ENCODE data around the gene MEIS1. TPM values are rescaled to one million over a fixed set of nuclear protein-coding genes. Genes with fewer than 3 reads are reported as not detected.

Gene MEIS1
- total RNA-seq, 2 donors from 2014 or later, result not detected

GRCh38 chr2:66445925-66446871 lies 11.3 kb downstream of the MEIS1 start:
- no peak for ATAC-seq (replicated peaks)
- no peaks in the 10 kb centered on the region for H3K9me3 Mint-ChIP-seq
- H3K27ac Mint-ChIP-seq, result no peak overlapping the region
- H3K36me3 Mint-ChIP-seq (ENCODE audit: low read depth), result no peaks in the 10 kb centered on the region
- H3K4me1 Mint-ChIP-seq, result no peaks in the 10 kb centered on the region
- peaks cover 34% of the 10 kb centered on the region for H3K27me3 Mint-ChIP-seq
- H3K4me3 Mint-ChIP-seq, result no peak overlapping the region

DNA sequence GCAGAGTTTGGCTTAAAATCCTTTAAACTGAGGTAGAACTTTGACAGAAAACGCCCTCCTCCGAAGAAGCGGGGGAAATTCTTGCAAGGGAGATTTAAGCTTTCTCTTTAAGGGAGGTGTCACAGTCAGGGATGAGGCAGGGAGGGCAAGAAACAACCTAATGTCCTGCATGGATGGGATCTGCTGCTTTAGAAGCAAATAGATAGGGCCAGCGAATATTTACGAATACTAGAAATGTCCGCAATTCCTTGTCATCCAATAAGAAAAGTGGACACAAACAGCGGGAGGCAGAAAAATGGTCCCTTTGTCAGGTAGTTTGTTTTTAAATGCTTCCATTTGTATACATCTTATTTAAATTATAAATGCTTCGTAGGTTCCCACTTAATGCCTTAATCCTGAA lies 12.0 kb downstream of the MEIS1 start:
- ATAC-seq (replicated peaks), result no peak
- peaks cover 27% of the 10 kb centered on the region for H3K27me3 Mint-ChIP-seq
- no peaks in the 10 kb centered on the region for H3K4me1 Mint-ChIP-seq
- no peak overlapping the region for H3K4me3 Mint-ChIP-seq
- no peak overlapping the region for H3K27ac Mint-ChIP-seq
- H3K36me3 Mint-ChIP-seq (ENCODE audit: low read depth), result no peaks in the 10 kb centered on the region
- no peaks in the 10 kb centered on the region for H3K9me3 Mint-ChIP-seq

DNA sequence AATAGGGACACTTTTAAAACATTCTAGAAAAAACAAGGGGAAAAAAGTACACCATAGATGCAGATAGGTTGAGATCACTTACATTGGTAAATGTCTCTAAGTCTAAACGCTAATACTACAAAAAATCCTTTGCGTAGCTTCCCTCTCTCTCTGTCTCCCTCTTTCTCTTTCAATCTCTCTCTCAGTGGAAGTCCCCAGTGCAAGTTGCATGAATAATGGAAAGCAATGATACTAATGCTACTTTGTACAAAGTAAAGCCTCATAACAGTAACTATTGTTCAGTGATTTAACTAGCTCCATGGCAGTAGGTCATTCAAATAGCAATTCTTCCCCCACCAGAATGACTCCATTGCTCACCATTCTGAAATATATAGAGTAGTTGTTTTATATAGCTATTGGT lies 12.8 kb downstream of the MEIS1 start:
- no peaks in the 10 kb centered on the region for H3K4me1 Mint-ChIP-seq
- no peaks in the 10 kb centered on the region for H3K36me3 Mint-ChIP-seq (ENCODE audit: low read depth)
- no peak for ATAC-seq (replicated peaks)
- H3K27ac Mint-ChIP-seq, result no peak overlapping the region
- H3K4me3 Mint-ChIP-seq, result no peak overlapping the region
- no peaks in the 10 kb centered on the region for H3K9me3 Mint-ChIP-seq
- H3K27me3 Mint-ChIP-seq, result peaks cover 24% of the 10 kb centered on the region

DNA sequence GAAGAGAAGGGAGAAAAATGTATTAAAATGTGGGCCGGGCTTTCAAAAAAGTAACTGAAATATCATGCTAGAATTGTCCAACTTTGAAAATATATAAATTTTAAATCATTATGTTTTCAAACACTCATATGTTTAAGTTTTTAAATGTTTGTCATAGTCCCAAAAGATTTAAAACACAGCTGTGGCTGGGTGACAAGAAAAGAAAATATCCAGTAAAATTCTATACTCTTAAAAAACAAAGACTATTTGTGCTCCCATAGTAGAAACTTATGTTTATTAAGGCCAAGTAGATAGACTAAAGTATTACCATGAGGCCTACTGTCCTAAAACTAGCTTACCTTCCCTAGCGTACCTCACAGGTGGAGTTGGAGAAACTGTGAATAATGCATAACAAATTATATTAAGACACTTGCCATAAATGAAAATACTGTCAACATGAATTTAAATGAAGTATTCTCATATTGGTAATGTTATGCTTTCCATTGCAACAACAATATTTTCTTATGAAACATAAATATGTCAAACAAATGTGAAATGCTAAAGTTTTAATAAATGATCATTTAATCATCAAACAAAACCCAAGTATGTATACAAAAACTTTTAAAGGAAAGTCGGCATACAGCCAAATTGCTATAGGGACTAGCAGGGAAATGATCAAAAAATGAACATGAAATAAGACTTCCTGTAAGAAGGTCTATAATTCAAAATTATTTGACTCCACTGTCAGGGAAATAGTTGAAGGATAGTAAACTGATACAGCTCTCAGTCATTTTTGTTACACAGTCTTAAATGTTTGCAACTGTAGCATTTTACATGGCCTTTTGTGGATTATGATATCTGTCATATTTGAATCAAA lies 13.4 kb downstream of the MEIS1 start:
- no peak overlapping the region for H3K27ac Mint-ChIP-seq
- no peak for ATAC-seq (replicated peaks)
- H3K36me3 Mint-ChIP-seq (ENCODE audit: low read depth), result no peaks in the 10 kb centered on the region
- peaks cover 19% of the 10 kb centered on the region for H3K27me3 Mint-ChIP-seq
- no peak overlapping the region for H3K4me3 Mint-ChIP-seq
- no peaks in the 10 kb centered on the region for H3K4me1 Mint-ChIP-seq
- no peaks in the 10 kb centered on the region for H3K9me3 Mint-ChIP-seq

DNA sequence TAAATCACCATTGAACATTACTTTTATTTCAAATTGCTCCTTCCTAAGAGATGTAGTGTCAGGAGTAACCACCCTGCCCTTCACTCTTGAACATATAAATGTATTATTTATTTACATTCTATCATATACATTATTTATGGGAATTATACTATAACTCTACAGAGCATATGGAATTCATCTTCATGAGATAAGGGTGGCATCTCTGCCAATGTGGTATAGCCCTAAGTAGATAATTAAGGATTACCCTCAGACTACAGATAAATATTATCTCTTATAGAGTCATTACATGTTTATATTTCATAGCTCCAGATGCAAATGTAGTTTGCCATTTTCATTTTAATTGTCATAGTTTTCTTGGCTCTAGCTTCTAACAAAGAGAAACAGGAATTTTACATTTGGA lies 17.3 kb downstream of the MEIS1 start:
- Mint-ChIP-seq H3K9me3 (no peaks in the 10 kb centered on the region), H3K36me3 (ENCODE audit: low read depth) (no peaks in the 10 kb centered on the region), H3K27me3 (peaks cover 7% of the 10 kb centered on the region), H3K4me3 (no peak overlapping the region), H3K27ac (no peak overlapping the region), H3K4me1 (no peaks in the 10 kb centered on the region)
- ATAC-seq (replicated peaks), result no peak

GRCh38 chr2:66452917-66453316 lies 18.0 kb downstream of the MEIS1 start:
- Mint-ChIP-seq H3K4me1 (no peaks in the 10 kb centered on the region), H3K27ac (no peak overlapping the region), H3K36me3 (ENCODE audit: low read depth) (no peaks in the 10 kb centered on the region), H3K9me3 (no peaks in the 10 kb centered on the region), H3K4me3 (no peak overlapping the region), H3K27me3 (peaks cover under 1% of the 10 kb centered on the region)
- ATAC-seq (replicated peaks), result no peak

GRCh38 chr2:66455490-66455889 lies 20.6 kb downstream of the MEIS1 start:
- peaks cover 10% of the 10 kb centered on the region for H3K9me3 Mint-ChIP-seq
- peaks cover 8% of the 10 kb centered on the region for H3K27me3 Mint-ChIP-seq
- no peak overlapping the region for H3K27ac Mint-ChIP-seq
- no peak for ATAC-seq (replicated peaks)
- no peaks in the 10 kb centered on the region for H3K4me1 Mint-ChIP-seq
- no peaks in the 10 kb centered on the region for H3K36me3 Mint-ChIP-seq (ENCODE audit: low read depth)
- H3K4me3 Mint-ChIP-seq, result no peak overlapping the region

GRCh38 chr2:66456183-66457041 lies 21.5 kb downstream of the MEIS1 start:
- ATAC-seq (replicated peaks), result no peak
- Mint-ChIP-seq H3K9me3 (peaks cover 10% of the 10 kb centered on the region), H3K27ac (no peak overlapping the region), H3K27me3 (peaks cover 8% of the 10 kb centered on the region), H3K4me1 (no peaks in the 10 kb centered on the region), H3K4me3 (no peak overlapping the region), H3K36me3 (ENCODE audit: low read depth) (no peaks in the 10 kb centered on the region)

- Mint-ChIP-seq H3K4me1 (no peaks in the 10 kb centered on the region), H3K27ac (no peak overlapping the region), H3K36me3 (ENCODE audit: low read depth) (no peaks in the 10 kb centered on the region), H3K9me3 (peaks cover 10% of the 10 kb centered on the region), H3K4me3 (no peak overlapping the region), H3K27me3 (peaks cover 8% of the 10 kb centered on the region)
- ATAC-seq (replicated peaks), result no peak
Measured at GRCh38 chr2:66457545-66457944, 22.6 kb downstream of the MEIS1 start.

- Mint-ChIP-seq H3K27ac (no peak overlapping the region), H3K36me3 (ENCODE audit: low read depth) (no peaks in the 10 kb centered on the region), H3K9me3 (peaks cover 10% of the 10 kb centered on the region), H3K4me3 (no peak overlapping the region), H3K4me1 (no peaks in the 10 kb centered on the region), H3K27me3 (peaks cover 12% of the 10 kb centered on the region)
- no peak for ATAC-seq (replicated peaks)
Measured at GRCh38 chr2:66460031-66460430, 25.1 kb downstream of the MEIS1 start.

DNA sequence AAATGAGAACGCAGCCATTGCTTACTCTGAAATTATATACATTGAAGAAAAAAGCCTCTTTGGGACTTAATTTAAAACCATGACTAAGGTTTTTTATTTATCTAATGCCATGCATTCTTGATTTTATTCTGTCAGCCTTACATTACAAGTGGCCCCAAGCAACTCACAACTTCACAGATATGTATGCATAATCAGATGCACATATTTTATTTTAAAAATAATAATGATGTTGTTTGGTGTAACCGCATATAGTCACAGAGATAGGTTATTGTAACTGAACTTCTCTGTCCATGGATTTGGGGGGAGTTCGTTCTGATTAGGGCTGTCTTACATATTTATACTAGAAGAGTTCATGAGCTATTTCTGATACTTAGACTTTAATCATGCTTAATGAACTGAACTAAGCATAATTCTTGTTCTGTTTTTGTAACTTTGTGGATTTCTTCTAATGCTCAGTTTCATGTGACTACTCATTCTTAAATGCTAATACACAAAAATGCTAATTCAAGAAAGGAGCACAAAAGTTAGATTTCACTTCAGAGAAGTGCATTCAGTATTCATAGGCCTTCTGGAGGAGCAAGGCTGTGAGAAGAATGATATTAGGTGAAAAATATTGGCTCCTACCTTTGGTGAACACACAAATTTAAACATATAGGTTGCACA lies 26.2 kb downstream of the MEIS1 start:
- Mint-ChIP-seq H3K4me1 (no peaks in the 10 kb centered on the region), H3K27ac (no peak overlapping the region), H3K36me3 (ENCODE audit: low read depth) (no peaks in the 10 kb centered on the region), H3K4me3 (no peak overlapping the region), H3K27me3 (peaks cover 12% of the 10 kb centered on the region), H3K9me3 (peaks cover 10% of the 10 kb centered on the region)
- ATAC-seq (replicated peaks), result no peak

GRCh38 chr2:66461664-66462500 lies 27.0 kb downstream of the MEIS1 start:
- Mint-ChIP-seq H3K4me1 (no peaks in the 10 kb centered on the region), H3K27me3 (peaks cover 12% of the 10 kb centered on the region), H3K9me3 (peaks cover 10% of the 10 kb centered on the region), H3K36me3 (ENCODE audit: low read depth) (no peaks in the 10 kb centered on the region), H3K27ac (no peak overlapping the region), H3K4me3 (no peak overlapping the region)
- no peak for ATAC-seq (replicated peaks)

GRCh38 chr2:66462501-66462825 lies 27.5 kb downstream of the MEIS1 start:
- Mint-ChIP-seq H3K9me3 (peaks cover 10% of the 10 kb centered on the region), H3K27me3 (peaks cover 12% of the 10 kb centered on the region), H3K36me3 (ENCODE audit: low read depth) (no peaks in the 10 kb centered on the region), H3K27ac (no peak overlapping the region), H3K4me1 (no peaks in the 10 kb centered on the region), H3K4me3 (no peak overlapping the region)
- ATAC-seq (replicated peaks), result no peak

All from activated T-helper 17 cell treated with anti-CD3 and anti-CD28 coated beads, Interleukin-2, amount 50 U/mL, for 72 hours (primary cell).